Measurements from ENCODE around the gene ARHGAP18. TPM values are rescaled to one million over a fixed set of nuclear protein-coding genes. Genes with fewer than 3 reads are reported as not detected.

ARHGAP18 gene
- total and polyA plus RNA-seq, 3 experiments from 2014 or later = 5.8 to 7.2 (median 6.5) TPM

GRCh38 chr6:129596522-129596921 is 113.5 kb downstream of the ARHGAP18 start:
- H3K27me3 Mint-ChIP-seq = no peaks in the 10 kb centered on the region
- Histone ChIP-seq H3K4me3 (ENCODE audit: low read length) (no peak overlapping the region), H3K36me3 (ENCODE audit: insufficient read depth, low read length) (no peaks in the 10 kb centered on the region), H3K27me3 (ENCODE audit: insufficient read depth, low read length, poor library complexity, severe bottlenecking) (no peaks in the 10 kb centered on the region), H3K9me3 (ENCODE audit: low read length) (no peaks in the 10 kb centered on the region), H3K4me1 (ENCODE audit: insufficient read depth, low read length) (no peaks in the 10 kb centered on the region), H3K27ac (ENCODE audit: low read depth, low read length) (no peak overlapping the region)
- H3K4me3 Mint-ChIP-seq = no peak overlapping the region
- no peaks in the 10 kb centered on the region for H3K9me3 Mint-ChIP-seq
- ChIA-PET POLR2A (no interaction called here), CTCF (interaction anchor here (1.0 to 6.6 kb wide), 7 partner anchors 11 to 425 kb away, joined by 3 to 88 read pairs (median 11); partner anchors contain the start of gene TMEM244)
- peaks cover 0 to 5% (median 2%) of the 10 kb centered on the region in 3 donors for H3K36me3 Mint-ChIP-seq
- DNase-seq = no peak
- H3K27ac Mint-ChIP-seq = no peak overlapping the region
- H3K4me1 Mint-ChIP-seq = no peaks in the 10 kb centered on the region

- Histone ChIP-seq H3K27ac (ENCODE audit: low read depth, low read length) (no peak overlapping the region), H3K4me3 (ENCODE audit: low read length) (no peak overlapping the region), H3K36me3 (ENCODE audit: insufficient read depth, low read length) (no peaks in the 10 kb centered on the region), H3K9me3 (ENCODE audit: low read length) (no peaks in the 10 kb centered on the region), H3K4me1 (ENCODE audit: insufficient read depth, low read length) (no peaks in the 10 kb centered on the region), H3K27me3 (ENCODE audit: insufficient read depth, low read length, poor library complexity, severe bottlenecking) (no peaks in the 10 kb centered on the region)
- no peak overlapping the region for H3K27ac Mint-ChIP-seq
- no peak overlapping the region for H3K4me3 Mint-ChIP-seq
- H3K27me3 Mint-ChIP-seq = no peaks in the 10 kb centered on the region
- DNase-seq = no peak
- no peaks in the 10 kb centered on the region for H3K4me1 Mint-ChIP-seq
- ChIA-PET CTCF (no interaction called here), POLR2A (no interaction called here)
- no peaks in the 10 kb centered on the region for H3K9me3 Mint-ChIP-seq
- peaks cover 2 to 5% (median 5%) of the 10 kb centered on the region in 3 donors for H3K36me3 Mint-ChIP-seq
Observed at GRCh38 chr6:129593233-129593564, 116.8 kb downstream of the ARHGAP18 start.

- H3K4me1 ChIP-seq (ENCODE audit: insufficient read depth, low read length) = no peaks in the 10 kb centered on the region
- DNase-seq = no peak
- H3K4me3 ChIP-seq (ENCODE audit: low read length) = no peak overlapping the region
- H3K27me3 Mint-ChIP-seq = no peaks in the 10 kb centered on the region
- no peaks in the 10 kb centered on the region for H3K9me3 ChIP-seq (ENCODE audit: low read length)
- POLR2A ChIA-PET = interaction anchor here (0.7 kb wide), 1 partner anchor 17 kb away, joined by 3 read pairs; no protein-coding TSS in a partner anchor
- no peak overlapping the region for H3K4me3 Mint-ChIP-seq
- CTCF ChIA-PET = no interaction called here
- no peaks in the 10 kb centered on the region for H3K27me3 ChIP-seq (ENCODE audit: insufficient read depth, low read length, poor library complexity, severe bottlenecking)
- no peaks in the 10 kb centered on the region for H3K4me1 Mint-ChIP-seq
- H3K27ac Mint-ChIP-seq = no peak overlapping the region
- no peaks in the 10 kb centered on the region for H3K36me3 ChIP-seq (ENCODE audit: insufficient read depth, low read length)
- no peak overlapping the region for H3K27ac ChIP-seq (ENCODE audit: low read depth, low read length)
- peaks cover 2 to 7% (median 5%) of the 10 kb centered on the region in 3 donors for H3K36me3 Mint-ChIP-seq
- no peaks in the 10 kb centered on the region for H3K9me3 Mint-ChIP-seq
Observed at GRCh38 chr6:129592516-129593232, 117.3 kb downstream of the ARHGAP18 start.

GRCh38 chr6:129590408-129591022 is 119.5 kb downstream of the ARHGAP18 start:
- no peak overlapping the region for H3K27ac ChIP-seq (ENCODE audit: low read depth, low read length)
- H3K4me1 Mint-ChIP-seq = no peaks in the 10 kb centered on the region
- H3K27me3 ChIP-seq (ENCODE audit: insufficient read depth, low read length, poor library complexity, severe bottlenecking) = no peaks in the 10 kb centered on the region
- no peaks in the 10 kb centered on the region for H3K9me3 ChIP-seq (ENCODE audit: low read length)
- DNase-seq = no peak
- H3K36me3 Mint-ChIP-seq = peaks cover 5 to 9% (median 8%) of the 10 kb centered on the region in 3 donors
- H3K36me3 ChIP-seq (ENCODE audit: insufficient read depth, low read length) = no peaks in the 10 kb centered on the region
- POLR2A ChIA-PET = no interaction called here
- CTCF ChIA-PET = interaction anchor here (0.7 kb wide), 1 partner anchor 7 kb away, joined by 3 read pairs; no protein-coding TSS in a partner anchor
- no peak overlapping the region for H3K27ac Mint-ChIP-seq
- no peaks in the 10 kb centered on the region for H3K27me3 Mint-ChIP-seq
- H3K4me3 ChIP-seq (ENCODE audit: low read length) = no peak overlapping the region
- H3K4me3 Mint-ChIP-seq = no peak overlapping the region
- no peaks in the 10 kb centered on the region for H3K9me3 Mint-ChIP-seq
- no peaks in the 10 kb centered on the region for H3K4me1 ChIP-seq (ENCODE audit: insufficient read depth, low read length)

GRCh38 chr6:129586815-129587214 is 123.2 kb downstream of the ARHGAP18 start:
- Mint-ChIP-seq H3K27me3 (no peaks in the 10 kb centered on the region), H3K4me1 (no peaks in the 10 kb centered on the region), H3K4me3 (no peak overlapping the region), H3K27ac (no peak overlapping the region), H3K9me3 (no peaks in the 10 kb centered on the region), H3K36me3 (peaks cover 8 to 11% (median 8%) of the 10 kb centered on the region in 3 donors)
- ChIA-PET CTCF (interaction anchor here (0.6 kb wide), 1 partner anchor 11 kb away, joined by 3 read pairs; no protein-coding TSS in a partner anchor), POLR2A (no interaction called here)
- Histone ChIP-seq H3K27ac (ENCODE audit: low read depth, low read length) (no peak overlapping the region), H3K36me3 (ENCODE audit: insufficient read depth, low read length) (no peaks in the 10 kb centered on the region), H3K27me3 (ENCODE audit: insufficient read depth, low read length, poor library complexity, severe bottlenecking) (no peaks in the 10 kb centered on the region), H3K4me1 (ENCODE audit: insufficient read depth, low read length) (no peaks in the 10 kb centered on the region), H3K4me3 (ENCODE audit: low read length) (no peak overlapping the region), H3K9me3 (ENCODE audit: low read length) (no peaks in the 10 kb centered on the region)
- DNase-seq = no peak

- H3K9me3 Mint-ChIP-seq = no peaks in the 10 kb centered on the region
- no peaks in the 10 kb centered on the region for H3K36me3 ChIP-seq (ENCODE audit: insufficient read depth, low read length)
- no peaks in the 10 kb centered on the region for H3K27me3 ChIP-seq (ENCODE audit: insufficient read depth, low read length, poor library complexity, severe bottlenecking)
- no peaks in the 10 kb centered on the region for H3K27me3 Mint-ChIP-seq
- no peak for DNase-seq
- H3K9me3 ChIP-seq (ENCODE audit: low read length) = no peaks in the 10 kb centered on the region
- peaks cover 3 to 13% (median 11%) of the 10 kb centered on the region in 3 donors for H3K36me3 Mint-ChIP-seq
- H3K4me3 ChIP-seq (ENCODE audit: low read length) = no peak overlapping the region
- H3K4me1 ChIP-seq (ENCODE audit: insufficient read depth, low read length) = no peaks in the 10 kb centered on the region
- peak overlapping the region in 2 of 8 donors; percentile 4 to 12 for H3K27ac Mint-ChIP-seq
- H3K27ac ChIP-seq (ENCODE audit: low read depth, low read length) = no peak overlapping the region
- no peaks in the 10 kb centered on the region for H3K4me1 Mint-ChIP-seq
- ChIA-PET CTCF (no interaction called here), POLR2A (no interaction called here)
- no peak overlapping the region for H3K4me3 Mint-ChIP-seq
Observed at GRCh38 chr6:129583866-129584265, 126.1 kb downstream of the ARHGAP18 start.

- peaks cover 8 to 10% (median 9%) of the 10 kb centered on the region in 3 donors for H3K4me1 Mint-ChIP-seq
- ChIA-PET POLR2A (no interaction called here), CTCF (no interaction called here)
- peaks cover 0 to 18% (median 6%) of the 10 kb centered on the region in 3 donors for H3K36me3 Mint-ChIP-seq
- no peak overlapping the region for H3K27ac ChIP-seq (ENCODE audit: low read depth, low read length)
- no peak overlapping the region for H3K4me3 ChIP-seq (ENCODE audit: low read length)
- H3K4me1 ChIP-seq (ENCODE audit: insufficient read depth, low read length) = no peaks in the 10 kb centered on the region
- no peak overlapping the region for H3K27ac Mint-ChIP-seq
- no peaks in the 10 kb centered on the region for H3K27me3 ChIP-seq (ENCODE audit: insufficient read depth, low read length, poor library complexity, severe bottlenecking)
- H3K4me3 Mint-ChIP-seq = no peak overlapping the region
- H3K9me3 Mint-ChIP-seq = no peaks in the 10 kb centered on the region
- DNase-seq = no peak
- no peaks in the 10 kb centered on the region for H3K9me3 ChIP-seq (ENCODE audit: low read length)
- H3K27me3 Mint-ChIP-seq = no peaks in the 10 kb centered on the region
- no peaks in the 10 kb centered on the region for H3K36me3 ChIP-seq (ENCODE audit: insufficient read depth, low read length)
Observed at GRCh38 chr6:129578315-129578714, 131.7 kb downstream of the ARHGAP18 start.

- Mint-ChIP-seq H3K4me1 (peaks cover 8 to 10% (median 9%) of the 10 kb centered on the region in 3 donors), H3K27me3 (no peaks in the 10 kb centered on the region), H3K36me3 (peaks cover 1 to 18% (median 6%) of the 10 kb centered on the region in 3 donors), H3K9me3 (peaks cover 0 to 1% (median 0%) of the 10 kb centered on the region in 5 donors), H3K27ac (no peak overlapping the region), H3K4me3 (no peak overlapping the region)
- H3K4me3 ChIP-seq (ENCODE audit: low read length) = no peak overlapping the region
- no peaks in the 10 kb centered on the region for H3K4me1 ChIP-seq (ENCODE audit: insufficient read depth, low read length)
- no peaks in the 10 kb centered on the region for H3K9me3 ChIP-seq (ENCODE audit: low read length)
- H3K27ac ChIP-seq (ENCODE audit: low read depth, low read length) = no peak overlapping the region
- no peaks in the 10 kb centered on the region for H3K27me3 ChIP-seq (ENCODE audit: insufficient read depth, low read length, poor library complexity, severe bottlenecking)
- ChIA-PET CTCF (no interaction called here), POLR2A (no interaction called here)
- H3K36me3 ChIP-seq (ENCODE audit: insufficient read depth, low read length) = no peaks in the 10 kb centered on the region
- no peak for DNase-seq
Observed at GRCh38 chr6:129577691-129578090, 132.3 kb downstream of the ARHGAP18 start.

Measured in CD8-positive, alpha-beta memory T cell (primary cell).